Keratinocyte (primary cell): Measurements from ENCODE around the gene TIFAB. TPM values are rescaled to one million over a fixed set of nuclear protein-coding genes. Genes with fewer than 3 reads are reported as not detected.
A peak's percentile ranks its signal among the peaks of the same experiment; 100 is the strongest.

Experiments used
- DNase-seq: peaks from one replicate; pipeline ENCODE4 v3.0.0-alpha.2; 2011; ENCODE audit warnings: low read depth, missing footprints, low spot score
- FAIRE-seq: peaks from 2 replicates; lab custom pipeline; 2011; peaks lifted over from hg19 to GRCh38; lab: Jason Lieb, UNC
- H2AFZ ChIP-seq: 2 replicates; pipeline ENCODE4 v1.6.0; 2012; ENCODE audit warnings: low read length, control low read depth, inconsistent platforms; ENCODE audit not compliant: control insufficient read depth
- H3K27ac ChIP-seq: 2 replicates; pipeline ENCODE4 v1.5.1; 2011; ENCODE audit warnings: low read length; ENCODE audit not compliant: control insufficient read depth, insufficient read depth
- H3K27me3 ChIP-seq: 3 replicates; pipeline ENCODE4 v1.6.0; 2011; ENCODE audit warnings: low read length; ENCODE audit not compliant: control insufficient read depth, insufficient read depth; ENCODE audit errors: extremely low read depth
- H3K36me3 ChIP-seq, 2 experiments: 2 replicates in 1 of 2; 3 replicates in 1 of 2; pipeline ENCODE4 v1.5.1; 2011; ENCODE audit warnings: low read length in 2 of 2, mild to moderate bottlenecking in 1 of 2; ENCODE audit not compliant: control insufficient read depth in 2 of 2, insufficient read depth in 2 of 2; ENCODE audit errors: extremely low read depth in 1 of 2
- H3K4me1 ChIP-seq: 3 replicates; pipeline ENCODE4 v1.5.1; 2011; ENCODE audit warnings: low read length; ENCODE audit not compliant: control insufficient read depth, insufficient read depth; ENCODE audit errors: extremely low read depth
- H3K4me2 ChIP-seq: 3 replicates; pipeline ENCODE4 v1.6.0; 2011; ENCODE audit warnings: low read depth, low read length; ENCODE audit not compliant: control insufficient read depth, insufficient read depth; ENCODE audit errors: extremely low read depth
- H3K4me3 ChIP-seq, 3 experiments: fragments of 200-600 bp in 1 of 3; sonication (generic) in 1 of 3; 2 replicates in 2 of 3; 3 replicates in 1 of 3; pipeline ENCODE4 v1.5.1; 2011 to 2016; ENCODE audit warnings: low read length in 3 of 3, mild to moderate bottlenecking in 3 of 3, control low read depth in 2 of 3, inconsistent platforms in 1 of 3, low read depth in 1 of 3, mixed read lengths in 1 of 3, mixed run types in 1 of 3, moderate library complexity in 1 of 3; ENCODE audit not compliant: control insufficient read depth in 2 of 3, insufficient read depth in 2 of 3; ENCODE audit errors: extremely low read depth in 1 of 3
- H3K79me2 ChIP-seq: 2 replicates; pipeline ENCODE4 v1.6.0; 2012; ENCODE audit warnings: low read length; ENCODE audit not compliant: control insufficient read depth, insufficient read depth
- H3K9ac ChIP-seq: 3 replicates; pipeline ENCODE4 v1.6.0; 2011; ENCODE audit warnings: low read length; ENCODE audit not compliant: control insufficient read depth, insufficient read depth; ENCODE audit errors: extremely low read depth
- H3K9me1 ChIP-seq: 3 replicates; pipeline ENCODE4 v1.6.0; 2011; ENCODE audit warnings: low read length; ENCODE audit not compliant: control insufficient read depth, insufficient read depth; ENCODE audit errors: extremely low read depth
- H3K9me3 ChIP-seq: 2 replicates; pipeline ENCODE4 v1.5.1; 2012; ENCODE audit warnings: low read depth, low read length; ENCODE audit not compliant: control insufficient read depth
- H4K20me1 ChIP-seq: 3 replicates; pipeline ENCODE4 v1.6.0; 2011; ENCODE audit warnings: low read length; ENCODE audit not compliant: control insufficient read depth, insufficient read depth; ENCODE audit errors: extremely low read depth
- EZH2 ChIP-seq: IDR thresholded peaks from one replicate; pipeline ENCODE4 v1.6.1; 2012; ENCODE audit warnings: inconsistent platforms, mild to moderate bottlenecking, low read length, moderate library complexity
- dilution Hi-C: fragments of 300-500 bp; cut with MboI; formaldehyde crosslinking; loops from one replicate; pipeline ENCODE4 v1.7.0; 2020; ENCODE audit warnings: low sequenced_read_pairs; ENCODE audit not compliant: extremely low pct_ligation_motif_present
- polyA plus RNA-seq, 5 experiments: library from polyadenylated mRNA; depleted of rRNA in 3 of 5; stranded (reverse) in 3 of 5; stranded (forward) in 1 of 5; unstranded in 1 of 5; fragments of >200 nt; gene quantifications; 1 replicate in 1 of 5; 2 replicates in 3 of 5; 3 replicates in 1 of 5; pipeline versions ENCODE4 v1.2.1 to v1.2.3, GENCODE V29; 2011 to 2012; ENCODE audit warnings: missing spikeins in 2 of 5, low read depth in 1 of 5, low replicate concordance in 1 of 5
- TF ChIP-seq, protein P1 (sequence below), 3 experiments: IDR thresholded peaks in 1 of 3; conservative IDR thresholded peaks in 1 of 3; optimal IDR thresholded peaks in 1 of 3; 2 replicates in 2 of 3; 3 replicates in 1 of 3; pipeline versions ENCODE3 to v1.5.1; 2011; ENCODE audit warnings: low read length in 3 of 3, mild to moderate bottlenecking in 3 of 3, moderate library complexity in 2 of 3, control low read depth in 1 of 3, inconsistent platforms in 1 of 3; ENCODE audit not compliant: insufficient read depth in 2 of 3; ENCODE audit errors: extremely low read depth in 1 of 3

TIFAB gene
- polyA plus RNA-seq, 1 donor (not counting 4 experiments of a cell fraction or from before 2014, with no cell fraction given) = not detected

DNA sequence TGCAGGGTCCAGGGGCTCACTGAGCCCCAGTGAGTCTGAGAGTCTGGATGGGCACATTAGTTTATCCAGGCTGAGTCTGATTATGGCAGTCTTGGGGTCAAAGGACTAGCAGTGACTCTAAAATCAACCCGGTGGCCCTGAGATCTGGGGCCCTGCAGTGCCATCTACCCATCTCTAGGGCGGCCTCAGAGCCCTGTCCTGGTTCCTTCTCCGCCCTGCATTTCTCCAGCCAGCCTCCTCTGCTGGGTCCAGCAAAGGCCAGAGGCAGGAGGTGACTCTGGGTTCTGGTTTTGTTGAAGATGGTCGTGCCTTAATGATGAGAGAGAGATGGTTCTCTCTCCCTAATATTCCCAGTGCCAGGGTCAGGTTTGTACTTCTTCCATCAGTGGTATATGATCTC, 20.0 kb downstream of the TIFAB start:
- no peak overlapping the region for H3K9ac ChIP-seq
- dilution Hi-C loops = no loop called here
- H2AFZ ChIP-seq = no peak overlapping the region
- no peak overlapping the region for H3K4me2 ChIP-seq
- TF ChIP-seq EZH2 = no peak
- TF ChIP-seq, protein P1, sequence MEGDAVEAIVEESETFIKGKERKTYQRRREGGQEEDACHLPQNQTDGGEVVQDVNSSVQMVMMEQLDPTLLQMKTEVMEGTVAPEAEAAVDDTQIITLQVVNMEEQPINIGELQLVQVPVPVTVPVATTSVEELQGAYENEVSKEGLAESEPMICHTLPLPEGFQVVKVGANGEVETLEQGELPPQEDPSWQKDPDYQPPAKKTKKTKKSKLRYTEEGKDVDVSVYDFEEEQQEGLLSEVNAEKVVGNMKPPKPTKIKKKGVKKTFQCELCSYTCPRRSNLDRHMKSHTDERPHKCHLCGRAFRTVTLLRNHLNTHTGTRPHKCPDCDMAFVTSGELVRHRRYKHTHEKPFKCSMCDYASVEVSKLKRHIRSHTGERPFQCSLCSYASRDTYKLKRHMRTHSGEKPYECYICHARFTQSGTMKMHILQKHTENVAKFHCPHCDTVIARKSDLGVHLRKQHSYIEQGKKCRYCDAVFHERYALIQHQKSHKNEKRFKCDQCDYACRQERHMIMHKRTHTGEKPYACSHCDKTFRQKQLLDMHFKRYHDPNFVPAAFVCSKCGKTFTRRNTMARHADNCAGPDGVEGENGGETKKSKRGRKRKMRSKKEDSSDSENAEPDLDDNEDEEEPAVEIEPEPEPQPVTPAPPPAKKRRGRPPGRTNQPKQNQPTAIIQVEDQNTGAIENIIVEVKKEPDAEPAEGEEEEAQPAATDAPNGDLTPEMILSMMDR (optimal IDR thresholded peaks at IDR 0.05 in 1 of 3, IDR thresholded peaks at IDR 0.05 in 1 of 3, conservative IDR thresholded peaks at IDR 0.05 in 1 of 3; ENCODE audit: extremely low read depth in 1 of 3, insufficient read depth in 2 of 3, low read length in 3 of 3) = peak in 1 of 3 experiments; percentile 1
- H3K4me1 ChIP-seq = no peaks in the 10 kb centered on the region
- no peaks in the 10 kb centered on the region for H3K79me2 ChIP-seq
- peaks cover 26% of the 10 kb centered on the region for H3K27me3 ChIP-seq
- FAIRE-seq (no peak), DNase-seq (no peak)
- no peaks in the 10 kb centered on the region for H4K20me1 ChIP-seq
- no peaks in the 10 kb centered on the region for H3K9me1 ChIP-seq
- H3K9me3 ChIP-seq = peaks cover 4% of the 10 kb centered on the region
- H3K4me3 ChIP-seq = no peak overlapping the region
- no peaks in the 10 kb centered on the region for H3K36me3 ChIP-seq
- no peak overlapping the region for H3K27ac ChIP-seq

DNA sequence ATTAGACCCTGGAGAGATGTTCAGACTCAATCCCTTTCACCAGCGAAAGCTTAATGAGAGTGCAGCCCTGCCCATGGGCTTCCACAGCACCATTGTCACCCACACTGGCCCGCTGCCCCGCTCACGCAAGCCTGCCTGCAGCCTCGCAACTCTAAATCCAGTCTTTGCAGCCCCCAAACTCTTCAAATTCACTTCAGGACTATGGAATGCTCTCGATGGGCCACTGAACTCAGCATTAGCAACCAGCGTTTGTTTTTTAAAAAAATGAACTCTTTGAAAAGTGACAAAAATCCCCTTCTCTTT, 22.1 kb downstream of the TIFAB start:
- Histone ChIP-seq H3K9me3 (peaks cover 4% of the 10 kb centered on the region), H3K36me3 (no peaks in the 10 kb centered on the region), H4K20me1 (no peaks in the 10 kb centered on the region), H3K4me3 (no peak overlapping the region), H3K4me2 (no peak overlapping the region), H3K9ac (no peak overlapping the region), H3K79me2 (no peaks in the 10 kb centered on the region), H3K27ac (no peak overlapping the region), H3K27me3 (peaks cover 9% of the 10 kb centered on the region), H3K9me1 (no peaks in the 10 kb centered on the region), H3K4me1 (no peaks in the 10 kb centered on the region), H2AFZ (no peak overlapping the region)
- dilution Hi-C loops = no loop called here
- DNase-seq (no peak), FAIRE-seq (no peak)
- no peak for TF ChIP-seq EZH2
- TF ChIP-seq, protein P1 (optimal IDR thresholded peaks at IDR 0.05 in 1 of 3, IDR thresholded peaks at IDR 0.05 in 1 of 3, conservative IDR thresholded peaks at IDR 0.05 in 1 of 3; ENCODE audit: extremely low read depth in 1 of 3, insufficient read depth in 2 of 3, low read length in 3 of 3) = no peak
